GM12872 (cell line): ENCODE data around the gene SUPT4H1.

Experiments
- TF ChIP-seq, protein P1 (sequence below): IDR thresholded peaks from 3 replicates; pipeline ENCODE4 v1.5.1; 2011; ENCODE audit warnings: low read depth, mild to moderate bottlenecking, low read length, moderate library complexity; ENCODE audit not compliant: insufficient read depth

The SUPT4H1 gene

DNA sequence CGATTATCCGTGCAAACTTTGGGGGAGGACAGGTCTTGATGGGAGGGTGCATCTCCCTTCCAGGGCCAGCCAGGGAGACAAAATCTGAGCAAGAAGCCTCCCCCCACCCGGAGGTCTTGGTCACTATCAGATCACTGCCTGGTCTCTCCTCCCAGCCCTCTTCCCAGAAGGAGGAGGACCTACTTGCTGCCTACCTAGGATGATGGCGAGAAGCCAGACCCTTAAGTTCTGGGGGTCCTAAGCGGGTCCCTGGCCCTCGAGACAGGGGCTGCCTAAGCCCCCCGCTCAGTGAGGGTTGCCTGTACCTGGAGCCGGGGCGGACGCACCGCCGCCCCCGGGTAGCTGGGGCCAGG, 28.0 kb downstream of the SUPT4H1 start:
- TF ChIP-seq, protein P1, sequence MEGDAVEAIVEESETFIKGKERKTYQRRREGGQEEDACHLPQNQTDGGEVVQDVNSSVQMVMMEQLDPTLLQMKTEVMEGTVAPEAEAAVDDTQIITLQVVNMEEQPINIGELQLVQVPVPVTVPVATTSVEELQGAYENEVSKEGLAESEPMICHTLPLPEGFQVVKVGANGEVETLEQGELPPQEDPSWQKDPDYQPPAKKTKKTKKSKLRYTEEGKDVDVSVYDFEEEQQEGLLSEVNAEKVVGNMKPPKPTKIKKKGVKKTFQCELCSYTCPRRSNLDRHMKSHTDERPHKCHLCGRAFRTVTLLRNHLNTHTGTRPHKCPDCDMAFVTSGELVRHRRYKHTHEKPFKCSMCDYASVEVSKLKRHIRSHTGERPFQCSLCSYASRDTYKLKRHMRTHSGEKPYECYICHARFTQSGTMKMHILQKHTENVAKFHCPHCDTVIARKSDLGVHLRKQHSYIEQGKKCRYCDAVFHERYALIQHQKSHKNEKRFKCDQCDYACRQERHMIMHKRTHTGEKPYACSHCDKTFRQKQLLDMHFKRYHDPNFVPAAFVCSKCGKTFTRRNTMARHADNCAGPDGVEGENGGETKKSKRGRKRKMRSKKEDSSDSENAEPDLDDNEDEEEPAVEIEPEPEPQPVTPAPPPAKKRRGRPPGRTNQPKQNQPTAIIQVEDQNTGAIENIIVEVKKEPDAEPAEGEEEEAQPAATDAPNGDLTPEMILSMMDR, result no peak

DNA sequence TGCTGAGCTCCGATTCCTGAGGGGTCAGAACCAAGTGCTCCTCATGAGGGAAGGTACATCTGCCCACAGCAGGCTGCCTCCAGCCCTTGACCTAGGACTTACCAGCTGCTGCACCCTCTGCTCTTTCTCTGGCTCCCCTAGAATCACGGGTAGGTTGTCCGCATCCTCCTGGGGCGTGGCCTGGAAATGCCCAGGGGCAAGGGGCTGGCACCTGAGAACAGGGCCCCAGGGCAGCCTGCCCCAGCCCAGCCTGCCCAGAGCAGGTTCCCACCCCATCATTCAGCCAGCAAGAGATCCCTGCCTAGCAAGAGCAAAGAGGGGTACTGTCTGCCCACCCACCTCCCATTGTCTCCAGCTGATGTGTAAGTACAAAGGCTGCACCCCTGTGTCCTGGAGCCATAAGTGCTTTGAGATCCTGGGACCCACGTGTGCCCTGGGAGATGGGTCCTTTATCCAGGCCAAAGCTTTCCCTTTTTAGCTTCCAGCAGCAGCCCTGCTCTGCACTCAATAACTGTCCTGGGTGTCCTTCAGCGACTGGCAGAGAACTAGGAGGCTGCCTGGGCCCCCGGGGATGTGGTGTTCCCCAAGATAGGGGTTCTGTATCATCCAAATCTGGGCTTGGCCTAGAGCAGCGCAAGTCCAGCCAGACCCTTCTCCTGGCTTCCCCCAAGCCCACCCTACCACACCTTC, 28.5 kb downstream of the SUPT4H1 start:
- TF ChIP-seq, protein P1, result no peak

DNA sequence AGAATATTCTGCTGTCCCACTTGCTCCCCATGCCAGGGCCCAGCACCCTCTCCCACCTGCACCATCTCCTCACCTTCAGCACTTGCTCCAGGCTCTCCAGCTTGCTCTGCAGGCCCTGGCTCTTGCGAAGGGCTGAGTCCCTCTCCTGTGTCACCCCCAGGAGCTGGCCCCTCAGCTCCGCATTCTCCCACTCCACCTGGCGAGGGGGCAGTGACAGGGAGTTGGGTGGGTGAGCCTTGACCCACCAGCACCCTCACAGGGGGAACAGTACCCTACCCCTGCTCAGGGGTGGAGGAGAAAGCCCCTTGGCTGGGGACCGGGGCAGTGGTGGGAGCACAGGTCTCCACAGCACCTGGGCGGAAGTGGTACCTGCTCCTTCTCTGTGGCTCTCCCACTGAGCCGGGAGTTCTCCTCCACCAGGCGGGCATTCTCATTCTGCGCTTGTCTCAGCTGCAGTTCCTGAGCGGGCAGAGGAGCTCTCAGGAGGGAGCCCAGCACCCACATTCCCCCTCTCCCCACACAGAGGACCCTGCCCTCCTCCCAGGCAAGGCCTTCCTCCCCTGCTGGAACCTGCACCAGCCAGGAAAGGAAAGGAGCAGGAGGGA, 29.3 kb downstream of the SUPT4H1 start:
- TF ChIP-seq, protein P1, result no peak

DNA sequence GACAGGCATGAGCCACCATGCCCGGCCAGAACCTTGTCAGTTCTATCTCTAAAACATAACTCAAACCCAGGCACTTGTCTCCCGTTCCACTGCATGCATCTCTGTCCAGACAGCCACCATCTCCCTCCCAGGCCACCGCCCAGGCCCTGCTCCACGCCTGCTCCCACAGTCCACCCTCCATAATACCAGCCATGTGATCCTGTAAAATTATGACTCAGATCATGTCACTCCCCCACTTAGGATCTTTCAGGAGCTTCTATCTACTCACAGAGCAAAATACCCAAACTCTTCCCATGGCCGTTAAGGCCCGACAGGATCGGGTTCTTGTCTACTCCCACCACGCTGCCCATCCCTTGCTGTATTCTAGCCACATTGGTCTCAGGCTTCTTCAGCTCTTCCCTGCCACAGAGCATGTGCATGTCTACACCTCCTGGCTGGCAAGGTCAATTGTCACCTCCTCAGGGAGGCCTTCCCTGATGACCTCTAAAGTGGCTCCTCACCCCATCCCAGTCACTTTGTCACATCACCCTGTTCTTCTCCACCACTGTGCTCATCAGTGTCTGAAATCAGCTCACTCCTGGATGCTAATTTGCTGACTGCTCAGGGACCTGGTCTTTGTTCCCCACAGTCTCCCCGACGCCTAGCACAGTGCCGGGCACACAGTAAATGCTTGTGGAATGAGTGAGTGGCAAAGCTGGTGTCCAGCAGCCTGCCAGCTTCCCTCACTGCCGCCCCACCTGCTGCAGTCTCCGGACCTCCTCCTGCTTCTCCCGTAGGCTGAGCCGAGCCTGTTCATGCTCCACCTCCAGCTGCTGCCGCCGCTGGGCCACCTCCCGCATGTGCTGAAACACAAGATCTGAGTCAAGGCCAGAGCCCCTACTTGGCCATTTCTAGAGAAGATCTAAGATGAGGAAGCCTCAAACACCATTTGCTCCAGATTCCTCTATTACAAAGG, 30.2 kb downstream of the SUPT4H1 start:
- TF ChIP-seq, protein P1, result no peak

DNA sequence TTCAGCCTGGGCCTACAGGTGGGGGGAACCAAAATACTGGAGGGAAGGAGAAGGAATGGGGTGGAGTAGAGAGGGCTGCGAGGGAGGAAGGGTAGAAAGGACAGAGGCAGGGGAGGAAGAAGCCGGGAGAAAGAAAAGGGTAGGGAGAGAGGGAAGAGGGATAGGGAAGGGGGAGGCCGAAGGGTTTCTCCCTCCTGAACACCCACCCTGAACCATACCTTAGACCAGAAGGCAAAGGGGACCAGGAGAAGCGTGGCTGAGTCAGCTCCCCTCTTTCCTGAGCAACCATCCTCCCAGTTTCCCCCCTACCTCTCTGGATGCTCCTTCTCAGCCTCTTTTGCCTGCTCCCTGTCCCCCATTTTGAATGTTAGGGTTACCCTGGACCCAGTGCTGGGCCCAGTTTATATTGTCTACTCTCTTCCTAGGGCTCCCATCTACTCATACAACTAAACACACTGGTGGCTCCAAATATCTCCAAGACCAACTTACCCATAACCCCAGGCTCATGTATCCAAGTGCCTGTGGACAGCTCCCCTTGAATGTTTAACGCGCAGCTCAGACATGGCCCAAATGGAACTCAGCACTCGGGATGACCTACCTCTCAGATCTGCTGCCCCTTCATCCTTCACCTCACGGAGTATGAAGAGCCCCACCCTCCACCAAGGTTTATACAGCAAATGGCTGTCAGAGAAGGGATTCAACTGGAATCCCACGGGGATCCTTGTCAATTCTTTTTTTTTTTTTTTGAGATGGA, 31.3 kb downstream of the SUPT4H1 start:
- TF ChIP-seq, protein P1, result no peak

DNA sequence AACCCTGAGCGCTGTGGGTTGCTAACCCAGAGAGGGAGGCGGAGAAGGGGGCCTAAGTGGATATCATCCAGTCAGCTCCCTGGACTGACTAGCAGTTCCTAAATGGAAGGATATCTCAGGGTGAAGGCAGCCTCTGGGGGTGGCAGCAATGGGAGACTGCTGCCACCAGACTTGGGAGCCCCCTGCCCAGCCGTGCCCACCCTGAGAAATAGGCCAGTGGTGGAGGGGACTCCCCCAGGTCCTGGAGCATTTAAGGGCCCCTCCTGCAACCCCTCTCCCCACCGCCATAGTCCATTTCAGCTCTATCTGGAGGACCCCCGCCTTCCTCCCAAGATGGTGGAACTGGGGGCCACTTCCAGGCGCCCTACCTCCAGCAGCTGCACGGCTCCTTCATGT, 31.8 kb downstream of the SUPT4H1 start:
- TF ChIP-seq, protein P1, result no peak
